ENCODE measurements around the gene PPP2R3A. TPM values are rescaled to one million over a fixed set of nuclear protein-coding genes. Genes with fewer than 3 reads are reported as not detected.

PPP2R3A gene
- total and polyA plus RNA-seq, 2 of the 4 experiments (the other 2 are of a cell fraction), result 11.3 to 37.3 TPM

DNA sequence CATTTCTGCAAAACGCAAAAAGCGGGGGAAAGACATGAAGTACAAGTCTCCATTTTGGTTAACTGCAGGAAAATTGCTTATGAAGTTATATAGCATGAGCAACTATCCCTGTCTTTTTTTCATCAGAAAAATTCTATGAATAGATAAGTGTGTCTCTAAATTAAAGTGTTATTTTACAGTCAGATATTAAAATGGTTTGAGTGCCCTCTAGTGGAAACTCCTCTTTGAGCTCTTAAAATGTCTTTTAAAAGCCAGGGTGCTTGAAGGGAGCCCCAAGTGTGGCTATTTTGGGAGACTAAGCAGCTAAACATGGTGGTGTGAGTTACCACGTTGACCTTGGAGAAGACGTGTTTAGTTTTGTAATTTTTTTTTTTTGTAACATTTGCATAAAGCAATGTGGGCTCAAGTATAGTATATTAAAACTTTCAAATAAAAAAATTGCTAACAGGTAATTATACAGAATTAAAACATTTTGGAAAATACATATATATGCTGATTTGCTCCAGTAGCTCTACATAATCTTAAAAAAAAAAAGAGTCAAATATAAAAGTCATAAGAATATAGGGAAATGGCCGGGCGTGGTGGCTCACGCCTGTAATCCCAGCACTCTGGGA, 77.2 kb downstream of the PPP2R3A start:
- H2BK120ac ChIP-seq (ENCODE audit: low read depth, low read length), result no peak overlapping the region
- in situ Hi-C loops (cut with MboI; ENCODE audit: low sequenced_read_pairs) (loop anchor here (5.0 to 25.0 kb wide), 3 partner anchors 120 to 1255 kb away; partner anchors contain the start of gene EPHB1), dilution Hi-C loops (cut with HindIII; ENCODE audit: low sequenced_read_pairs, unreplicated experiment) (no loop called here), intact Hi-C loops (cut with micrococcal nuclease) (loop anchor here (1.0 to 10.0 kb wide), 4 partner anchors 76 to 1248 kb away; partner anchors contain the start of gene EPHB1)
- H3K27me3 ChIP-seq (ENCODE audit: control insufficient read depth, insufficient read depth, low read length), result no peaks in the 10 kb centered on the region
- no peak overlapping the region for H2AK9ac ChIP-seq (replicated peaks; ENCODE audit: low read depth, low read length, poor library complexity)
- ATAC-seq (ENCODE audit: low read depth) (peak; percentile 84), DNase-seq (peak; percentile 70)
- no CpG with 5 or more reads among the region's 7 CpGs for WGBS, 2 experiments (ENCODE audit: extremely low coverage in 2 of 2, insufficient read length in 1 of 2)
- H4K8ac ChIP-seq (ENCODE audit: low read depth in 2 of 2, low read length in 2 of 2), result no peak overlapping the region
- H3K4me3 ChIP-seq (ENCODE audit: insufficient read depth, low read depth, low read length), result no peak overlapping the region
- H2AFZ ChIP-seq (replicated peaks; ENCODE audit: low read length, poor library complexity), result no peak overlapping the region
- H3K79me1 ChIP-seq (ENCODE audit: low read depth in 1 of 2, low read length in 2 of 2), result peaks cover 10 to 12% of the 10 kb centered on the region in 2 experiments; a peak in 3 of 4 replicates
- H3K4ac ChIP-seq (ENCODE audit: low read depth, low read length), result no peak overlapping the region
- ChIA-PET POLR2A (ENCODE audit: unreplicated experiment) (no interaction called here), CTCF (interaction anchor here (0.6 to 3.3 kb wide), 17 partner anchors 27 to 1248 kb away, joined by 3 to 41 read pairs (median 3); partner anchors contain the start of gene PPP2R3A)
- H2AK5ac ChIP-seq (ENCODE audit: low read depth, low read length), result no peak overlapping the region
- no peak overlapping the region for H3K23ac ChIP-seq (ENCODE audit: low read depth, low read length)
- peaks cover 4% of the 10 kb centered on the region; the same call in 1 of the 2 replicates for H3K9me1 ChIP-seq (ENCODE audit: insufficient read depth, low read length)
- H2BK5ac ChIP-seq (ENCODE audit: low read depth, low read length, poor library complexity, severe bottlenecking), result no peak overlapping the region
- no peak overlapping the region for H4K5ac ChIP-seq (ENCODE audit: low read depth, low read length)
- no peak overlapping the region for H2BK20ac ChIP-seq (ENCODE audit: low read depth, low read length)
- no peaks in the 10 kb centered on the region for H3K9me3 ChIP-seq (ENCODE audit: control insufficient read depth, insufficient read depth, low read length)
- no TSS peak for BruUV-seq (replicated peaks)
- no peak for TF ChIP-seq RCOR1 (IDR thresholded peaks at IDR 0.05; ENCODE audit: insufficient replicate concordance, low read length)
- no peak for TF ChIP-seq FOS (IDR thresholded peaks at IDR 0.05; ENCODE audit: low read depth, low read length)
- TF ChIP-seq RFX5 (IDR thresholded peaks at IDR 0.05; ENCODE audit: low read depth, low read length), result no peak
- no peak for TF ChIP-seq MXI1 (IDR thresholded peaks at IDR 0.05; ENCODE audit: borderline replicate concordance, low read depth, low read length)
- TF ChIP-seq CEBPB (IDR thresholded peaks at IDR 0.05; ENCODE audit: low read depth, low read length), result no peak
- TF ChIP-seq BHLHE40 (IDR thresholded peaks at IDR 0.05; ENCODE audit: low read depth, low read length), result no peak
- TF ChIP-seq, protein P1, sequence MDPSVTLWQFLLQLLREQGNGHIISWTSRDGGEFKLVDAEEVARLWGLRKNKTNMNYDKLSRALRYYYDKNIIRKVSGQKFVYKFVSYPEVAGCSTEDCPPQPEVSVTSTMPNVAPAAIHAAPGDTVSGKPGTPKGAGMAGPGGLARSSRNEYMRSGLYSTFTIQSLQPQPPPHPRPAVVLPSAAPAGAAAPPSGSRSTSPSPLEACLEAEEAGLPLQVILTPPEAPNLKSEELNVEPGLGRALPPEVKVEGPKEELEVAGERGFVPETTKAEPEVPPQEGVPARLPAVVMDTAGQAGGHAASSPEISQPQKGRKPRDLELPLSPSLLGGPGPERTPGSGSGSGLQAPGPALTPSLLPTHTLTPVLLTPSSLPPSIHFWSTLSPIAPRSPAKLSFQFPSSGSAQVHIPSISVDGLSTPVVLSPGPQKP (IDR thresholded peaks at IDR 0.05; ENCODE audit: borderline replicate concordance, low read depth, low read length), result no peak
- TF ChIP-seq, protein P2, sequence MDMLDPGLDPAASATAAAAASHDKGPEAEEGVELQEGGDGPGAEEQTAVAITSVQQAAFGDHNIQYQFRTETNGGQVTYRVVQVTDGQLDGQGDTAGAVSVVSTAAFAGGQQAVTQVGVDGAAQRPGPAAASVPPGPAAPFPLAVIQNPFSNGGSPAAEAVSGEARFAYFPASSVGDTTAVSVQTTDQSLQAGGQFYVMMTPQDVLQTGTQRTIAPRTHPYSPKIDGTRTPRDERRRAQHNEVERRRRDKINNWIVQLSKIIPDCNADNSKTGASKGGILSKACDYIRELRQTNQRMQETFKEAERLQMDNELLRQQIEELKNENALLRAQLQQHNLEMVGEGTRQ (IDR thresholded peaks at IDR 0.05; ENCODE audit: low read depth, low read length), result no peak
- TF ChIP-seq SMC3 (IDR thresholded peaks at IDR 0.05; ENCODE audit: low read depth, low read length), result peak; percentile 72
- no peak for TF ChIP-seq NFE2L2 (IDR thresholded peaks at IDR 0.05; ENCODE audit: low read depth, low read length)
- no peak for TF ChIP-seq MAFK (IDR thresholded peaks at IDR 0.05; ENCODE audit: low read depth, low read length)
- no peak for TF ChIP-seq MAZ (IDR thresholded peaks at IDR 0.05; ENCODE audit: borderline replicate concordance, low read depth, low read length)
- peak; percentile 72 for TF ChIP-seq RAD21 (IDR thresholded peaks at IDR 0.05; ENCODE audit: low read length)
- no peak for TF ChIP-seq POLR2A (IDR thresholded peaks at IDR 0.05; ENCODE audit: low read depth, low read length)
- TF ChIP-seq, protein P3, sequence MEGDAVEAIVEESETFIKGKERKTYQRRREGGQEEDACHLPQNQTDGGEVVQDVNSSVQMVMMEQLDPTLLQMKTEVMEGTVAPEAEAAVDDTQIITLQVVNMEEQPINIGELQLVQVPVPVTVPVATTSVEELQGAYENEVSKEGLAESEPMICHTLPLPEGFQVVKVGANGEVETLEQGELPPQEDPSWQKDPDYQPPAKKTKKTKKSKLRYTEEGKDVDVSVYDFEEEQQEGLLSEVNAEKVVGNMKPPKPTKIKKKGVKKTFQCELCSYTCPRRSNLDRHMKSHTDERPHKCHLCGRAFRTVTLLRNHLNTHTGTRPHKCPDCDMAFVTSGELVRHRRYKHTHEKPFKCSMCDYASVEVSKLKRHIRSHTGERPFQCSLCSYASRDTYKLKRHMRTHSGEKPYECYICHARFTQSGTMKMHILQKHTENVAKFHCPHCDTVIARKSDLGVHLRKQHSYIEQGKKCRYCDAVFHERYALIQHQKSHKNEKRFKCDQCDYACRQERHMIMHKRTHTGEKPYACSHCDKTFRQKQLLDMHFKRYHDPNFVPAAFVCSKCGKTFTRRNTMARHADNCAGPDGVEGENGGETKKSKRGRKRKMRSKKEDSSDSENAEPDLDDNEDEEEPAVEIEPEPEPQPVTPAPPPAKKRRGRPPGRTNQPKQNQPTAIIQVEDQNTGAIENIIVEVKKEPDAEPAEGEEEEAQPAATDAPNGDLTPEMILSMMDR (conservative IDR thresholded peaks at IDR 0.05; ENCODE audit: low read depth, low read length), result peak; percentile 67
- TF ChIP-seq CHD1 (IDR thresholded peaks at IDR 0.05; ENCODE audit: low read depth, low read length), result no peak
- H3K14ac ChIP-seq (replicated peaks; ENCODE audit: low read depth, low read length), result no peak overlapping the region
- H4K20me1 ChIP-seq (ENCODE audit: insufficient read depth, low read length), result no peaks in the 10 kb centered on the region
- H3K4me1 ChIP-seq (ENCODE audit: control insufficient read depth, insufficient read depth, low read length), result no peaks in the 10 kb centered on the region
- H3K9ac ChIP-seq (ENCODE audit: low read depth, low read length), result no peak overlapping the region
- H2BK15ac ChIP-seq (ENCODE audit: low read depth, low read length), result no peak overlapping the region
- H3K36me3 ChIP-seq (ENCODE audit: control insufficient read depth, insufficient read depth, low read length), result peaks cover 16% of the 10 kb centered on the region
- H3K56ac ChIP-seq (ENCODE audit: extremely low read depth, insufficient read depth, low read length), result no peak overlapping the region
- no peak overlapping the region for H3K18ac ChIP-seq (ENCODE audit: low read depth, low read length)
- no peak overlapping the region for H3K4me2 ChIP-seq (ENCODE audit: low read depth, low read length)
- no peak overlapping the region for H4K91ac ChIP-seq (ENCODE audit: insufficient read depth, low read depth, low read length)
- no peak overlapping the region for H3K27ac ChIP-seq (ENCODE audit: insufficient read depth, low read length)
